HCEC 1CT (cell line): Measurements from ENCODE around the gene CCDC38.
"Not testable (repeated sequence)": the region's sequence is repeated elsewhere in the genome, so short reads cannot be mapped to it uniquely, and the experiment has no call there.

Experiments
- DNase-seq: peaks from one replicate; pipeline ENCODE4 v3.0.0-alpha.2; 2017

CCDC38 gene

DNA sequence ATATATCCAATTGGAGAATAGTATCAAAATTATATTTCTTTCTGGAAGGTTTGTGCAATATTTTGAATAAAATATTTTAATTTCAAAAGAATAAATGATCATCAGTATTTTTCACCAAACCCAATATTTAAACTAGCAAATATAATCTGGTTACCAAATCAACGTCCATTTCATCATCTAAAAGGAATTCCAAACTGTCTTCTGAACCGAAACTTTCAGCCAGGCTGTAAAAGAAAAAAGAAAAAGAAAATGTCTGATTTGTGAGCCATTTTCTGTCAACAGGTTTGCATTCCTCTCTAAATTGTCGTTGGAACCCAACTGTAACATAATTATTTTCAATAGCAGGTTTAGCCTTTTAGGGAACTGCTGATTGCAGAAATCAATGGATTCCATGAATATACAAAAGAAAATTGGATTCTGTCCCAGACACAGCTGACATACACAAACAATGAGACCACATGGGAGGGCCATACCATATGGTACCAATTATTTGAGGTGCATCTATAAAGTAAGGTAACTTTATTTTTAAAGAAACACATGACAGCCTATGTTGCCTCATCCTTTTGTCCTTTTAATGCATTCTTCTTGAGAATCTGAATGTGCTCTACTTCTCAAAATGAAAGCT is 61.0 kb downstream of the CCDC38 start:
- peak; percentile 22 for DNase-seq

DNA sequence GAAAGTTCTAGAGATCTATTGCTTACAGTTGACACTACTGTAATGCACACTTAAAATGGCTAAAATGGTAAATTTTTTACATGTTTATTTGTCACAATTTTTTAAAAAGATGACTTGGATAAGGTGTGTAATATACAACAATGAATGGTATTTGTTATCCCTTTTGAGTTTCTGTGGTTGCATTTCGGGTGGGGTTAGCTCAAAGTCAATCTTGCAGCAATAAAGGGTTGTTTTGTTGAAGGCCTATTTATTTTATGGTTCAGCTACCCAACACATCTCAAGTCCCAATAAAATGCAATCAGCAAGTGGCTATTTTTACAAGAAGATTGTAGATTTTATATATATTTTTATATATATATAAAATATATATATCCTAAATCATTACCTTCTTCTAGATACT is 61.5 kb downstream of the CCDC38 start:
- DNase-seq = no peak

DNA sequence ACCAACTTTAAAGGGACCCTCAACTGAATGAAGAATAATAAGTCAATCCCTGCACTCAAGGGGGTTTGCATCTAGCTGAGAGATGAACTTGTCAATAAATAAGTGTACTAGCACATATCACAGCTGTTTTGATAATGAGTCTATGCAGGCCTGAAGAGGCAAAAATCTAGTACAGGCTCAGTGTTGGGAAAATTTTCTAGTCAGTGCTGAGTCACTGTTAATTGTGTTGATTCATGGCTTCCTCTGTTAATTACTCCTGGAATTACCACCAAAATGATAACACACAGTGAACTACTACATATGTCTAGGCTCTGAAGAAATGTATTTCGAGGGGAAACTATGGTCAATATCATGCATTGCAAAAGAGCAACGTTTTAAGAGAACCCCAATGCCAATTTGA is 64.8 kb downstream of the CCDC38 start:
- DNase-seq = no peak

DNA sequence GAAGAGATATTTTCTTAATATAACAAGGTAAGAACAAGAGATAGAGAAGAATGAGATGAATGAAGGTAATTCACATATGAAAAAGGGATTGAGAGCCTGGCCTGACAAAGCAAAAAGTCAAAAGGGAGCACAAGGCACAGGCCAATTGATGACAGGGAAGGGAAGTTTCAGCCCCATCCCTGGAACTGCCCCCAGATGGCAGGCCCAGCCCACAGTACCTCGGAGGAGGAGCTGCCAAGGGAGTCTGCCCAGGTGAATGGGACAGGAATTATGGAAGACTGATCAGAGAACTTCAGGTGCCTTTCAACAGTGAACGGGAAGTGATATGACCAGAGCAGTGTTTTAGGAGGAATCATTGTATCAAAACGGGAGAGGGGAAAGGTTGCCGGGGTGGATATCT is 68.0 kb downstream of the CCDC38 start:
- DNase-seq = no peak

DNA sequence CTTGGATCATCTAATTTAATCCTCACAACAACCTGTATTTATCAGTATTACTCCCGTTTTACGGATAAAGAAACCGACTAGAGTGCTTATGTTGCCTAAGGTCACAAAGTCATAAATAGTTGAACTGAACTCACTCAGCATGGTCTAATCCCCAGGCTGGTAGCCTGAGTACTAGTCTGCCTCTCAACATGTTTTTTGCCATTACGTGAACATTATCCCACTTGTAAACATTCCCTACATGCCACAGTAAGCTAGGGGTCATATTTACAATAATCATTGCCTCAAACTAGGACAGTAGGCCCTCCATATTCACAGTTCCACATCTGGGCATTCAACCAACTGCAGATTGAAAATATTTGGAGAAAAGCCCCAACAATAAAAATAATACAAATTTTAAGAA is 71.5 kb downstream of the CCDC38 start:
- no peak for DNase-seq

DNA sequence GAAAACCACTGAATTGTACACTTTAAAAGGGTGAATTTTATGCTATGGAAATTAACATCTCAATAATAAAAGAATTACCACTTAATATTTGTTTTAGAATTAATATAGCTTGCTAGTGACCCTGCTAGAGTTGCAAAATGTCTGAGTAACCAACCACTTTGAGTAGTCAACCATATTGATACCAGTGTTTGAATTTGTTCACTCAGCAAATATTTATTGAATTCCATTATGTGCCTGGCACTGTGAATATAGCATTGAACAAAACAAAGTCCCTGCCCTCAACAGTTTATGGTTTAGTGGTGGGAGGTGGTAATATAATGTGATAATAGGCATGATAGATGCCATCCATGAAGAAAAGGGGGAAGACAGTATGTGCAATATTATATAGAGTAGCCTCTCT is 79.1 kb downstream of the CCDC38 start:
- no peak for DNase-seq

DNA sequence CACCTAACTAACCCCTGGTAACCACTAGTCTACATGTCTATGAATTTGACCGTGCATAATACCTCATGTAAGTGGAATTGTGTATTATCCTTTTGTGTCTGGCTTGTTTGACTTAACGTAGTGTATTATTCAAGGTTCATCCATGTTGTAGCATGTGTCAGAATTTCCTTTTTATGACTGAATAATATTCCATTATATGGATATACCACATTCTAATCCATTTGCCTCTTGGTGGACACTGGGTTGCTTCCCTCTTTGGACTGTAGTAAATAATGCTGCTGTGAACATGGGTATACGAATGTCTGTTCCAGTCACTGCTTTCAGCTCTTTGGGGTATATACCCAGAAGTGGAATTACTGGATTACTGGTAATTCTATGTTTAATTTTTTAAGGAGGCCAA is 80.4 kb downstream of the CCDC38 start:
- DNase-seq = no peak

DNA sequence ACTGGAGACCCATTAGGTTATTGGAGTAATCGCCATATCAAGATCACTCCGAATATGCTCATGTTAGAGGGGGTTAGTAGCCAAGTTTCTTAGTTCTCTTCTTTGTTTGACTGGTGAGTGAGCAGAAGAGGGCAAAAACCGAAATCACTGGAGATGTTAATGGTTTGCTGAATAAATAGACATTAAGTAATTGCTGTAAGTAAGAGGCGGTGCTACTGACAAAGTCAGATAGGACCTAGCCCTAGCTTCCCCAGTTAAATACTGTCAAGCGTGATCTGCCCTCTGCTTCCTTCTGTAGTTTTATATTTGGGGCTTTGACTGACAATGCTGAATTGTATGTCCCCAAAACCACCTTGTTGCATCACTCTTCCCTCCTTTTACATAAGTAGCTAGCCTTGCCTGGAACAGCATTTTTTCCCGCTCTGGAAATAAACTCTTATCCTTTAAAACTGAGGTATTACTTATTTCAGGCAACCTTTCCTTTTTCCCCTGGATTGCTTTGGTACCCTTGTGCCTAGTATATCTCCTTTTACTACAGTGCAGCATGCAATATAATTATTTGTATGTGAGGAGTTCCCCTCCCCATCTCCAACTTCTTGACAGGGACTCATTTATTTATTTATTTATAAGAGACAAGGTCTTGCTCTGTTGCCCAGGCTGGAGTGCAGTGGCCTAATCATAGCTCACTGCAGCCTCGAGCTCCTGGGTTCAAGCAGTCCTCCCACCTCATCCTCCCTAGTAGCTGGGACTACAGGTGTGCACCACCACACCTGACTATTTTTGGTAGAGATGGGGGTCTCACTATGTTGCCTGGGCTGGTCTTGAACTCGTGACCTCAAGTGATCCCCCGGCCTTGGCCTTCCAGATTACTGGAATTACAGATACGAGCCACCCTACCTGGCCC is 82.2 kb downstream of the CCDC38 start:
- DNase-seq = no peak

DNA sequence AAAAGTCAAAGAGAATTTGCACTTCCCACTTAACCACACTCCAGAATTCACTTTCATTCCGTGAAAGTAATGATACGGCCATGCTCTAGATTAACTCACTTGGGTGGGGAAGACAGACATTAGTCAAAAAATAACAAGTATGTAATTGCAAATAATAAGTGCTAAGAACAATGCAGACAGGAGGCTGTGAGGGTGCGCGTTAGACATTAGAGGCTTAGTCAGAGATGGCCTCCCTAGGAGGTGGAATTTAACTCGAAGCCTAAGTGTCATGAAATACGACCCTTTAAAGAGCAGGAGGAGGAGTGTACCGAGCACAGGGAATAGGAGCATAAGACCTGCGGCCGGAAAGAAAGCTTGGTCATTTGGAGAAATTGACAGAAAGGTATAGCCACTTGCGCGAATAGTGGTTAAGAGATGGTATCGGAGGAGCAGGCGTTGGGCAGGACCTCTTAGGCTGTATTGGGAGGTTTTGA is 83.0 kb downstream of the CCDC38 start:
- DNase-seq = peak; percentile 29

DNA sequence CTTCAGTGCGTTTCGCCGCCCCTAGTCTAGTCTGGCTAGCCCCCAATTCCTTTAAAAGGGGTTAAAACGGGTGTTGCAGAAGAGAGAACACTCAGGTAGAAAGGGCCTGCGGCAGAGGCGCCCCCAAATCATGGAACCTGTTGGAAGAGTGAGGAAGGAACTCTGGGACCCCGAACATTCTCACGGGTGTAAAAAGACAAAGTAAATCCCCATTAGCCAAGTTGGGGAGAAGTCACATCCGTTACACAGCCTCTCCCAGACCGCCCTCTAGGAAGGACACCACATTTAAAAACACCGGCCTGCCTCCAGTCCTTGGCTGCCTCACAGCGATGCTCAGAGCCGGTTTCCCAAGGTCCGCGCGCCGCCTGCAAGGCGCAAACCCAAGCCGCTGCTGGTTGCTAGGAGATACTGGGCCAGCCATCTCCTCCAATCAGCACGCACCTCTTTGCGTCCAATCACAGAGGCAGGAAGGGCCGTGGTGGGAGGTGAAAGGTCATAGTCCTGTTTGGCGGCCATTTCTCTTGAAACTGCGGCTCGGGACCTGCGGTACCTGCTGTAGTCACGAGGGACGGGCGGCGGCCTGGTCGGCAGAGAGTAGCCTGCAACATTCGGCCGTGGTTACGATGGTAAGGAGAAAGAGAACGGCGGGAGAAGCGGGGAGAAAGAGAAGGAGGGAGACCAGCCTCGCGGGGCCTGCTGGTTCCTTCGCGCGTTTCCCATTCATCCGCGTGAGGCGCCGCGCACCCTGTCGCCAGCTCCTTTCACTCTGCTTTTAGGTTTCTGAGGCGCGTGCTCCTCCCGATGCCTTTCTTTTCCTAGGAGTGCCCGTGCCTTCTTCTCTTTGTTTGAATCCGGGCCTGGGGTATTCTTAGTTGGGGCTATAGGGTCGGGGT is 83.7 kb downstream of the CCDC38 start, which contains the start of gene SNRPF:
Gene SNRPF, plus strand, starts transcription at position 502 of the 893 bp plus-strand sequence. Its CDS starts 122 bp downstream, at position 624.
- DNase-seq = peak; percentile 96

DNA sequence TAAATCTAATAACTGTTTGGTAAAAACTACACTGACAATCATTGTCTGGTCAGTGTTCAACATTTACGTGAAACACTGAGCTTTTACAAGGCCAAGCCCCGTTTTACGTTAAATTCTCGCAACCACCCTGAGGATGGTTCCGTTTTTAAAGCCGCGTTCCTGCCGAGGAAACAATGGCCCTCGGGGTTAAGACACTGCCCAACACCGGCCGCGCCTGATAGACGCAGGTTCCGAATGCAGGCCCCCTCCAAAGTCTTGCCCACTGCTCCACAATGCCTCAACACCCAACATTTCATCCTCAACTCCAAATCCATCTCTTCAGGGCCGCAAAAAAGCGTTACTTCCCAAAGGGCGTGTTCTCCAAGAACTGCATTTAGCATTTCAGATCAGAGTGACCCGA is 84.6 kb downstream of the CCDC38 start:
- no peak for DNase-seq

DNA sequence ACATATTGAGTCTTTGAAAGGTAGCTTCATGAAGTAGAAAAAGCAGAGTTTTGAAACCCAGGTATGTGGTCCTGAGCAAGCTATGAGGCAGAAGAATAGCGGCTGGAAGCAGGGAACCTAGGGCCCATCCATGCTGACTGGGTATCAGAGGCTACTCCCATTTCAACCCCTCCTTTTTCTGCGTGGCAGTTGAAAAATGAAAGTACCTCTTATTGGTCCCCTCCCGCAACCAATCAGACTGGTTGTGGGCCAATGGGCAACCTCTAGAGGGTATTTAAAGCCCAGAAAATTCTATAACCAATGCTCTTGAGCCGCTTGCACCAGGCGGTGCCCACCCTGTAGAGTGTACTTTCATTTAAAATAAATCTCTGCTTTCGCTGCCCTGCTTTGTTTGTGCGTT is 85.3 kb downstream of the CCDC38 start:
- DNase-seq = no peak

DNA sequence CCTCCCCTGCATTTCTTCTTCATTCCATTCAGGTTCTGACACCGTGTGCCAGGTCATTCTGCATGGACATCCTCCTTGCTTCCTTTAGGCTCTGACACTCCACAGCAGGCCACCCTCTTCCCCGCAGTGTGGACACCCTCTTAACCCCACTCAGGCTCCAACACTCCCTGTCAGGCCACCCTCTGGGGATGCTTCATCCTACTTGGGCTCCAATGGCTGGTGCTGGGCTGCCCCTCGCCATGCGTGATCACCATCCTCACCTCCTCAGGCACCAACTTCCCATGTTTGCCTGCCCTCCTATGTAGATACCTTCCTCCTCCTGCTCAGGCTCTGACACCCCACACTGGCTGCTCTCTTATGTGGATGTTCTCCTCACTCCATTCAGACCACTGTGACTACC is 90.3 kb downstream of the CCDC38 start:
- DNase-seq = no peak

DNA sequence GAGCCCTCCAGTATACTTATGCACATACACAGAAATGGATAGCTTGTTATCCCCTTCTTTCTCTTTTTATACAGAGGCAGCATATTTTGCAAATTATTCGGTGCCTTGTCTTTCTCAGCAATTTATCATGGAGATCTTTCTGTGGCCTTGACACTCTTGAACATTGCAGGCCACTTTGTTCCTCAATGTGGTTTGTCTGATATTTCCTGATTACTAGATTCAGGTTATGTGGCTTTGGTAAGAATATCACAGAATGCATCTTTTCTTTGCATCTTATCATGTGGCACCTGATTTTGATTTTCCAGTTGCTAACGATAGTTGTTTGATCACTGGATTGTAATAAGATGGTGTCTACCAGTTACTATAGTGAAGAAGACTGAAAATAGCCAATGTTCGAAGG is 90.8 kb downstream of the CCDC38 start:
- no peak for DNase-seq

DNA sequence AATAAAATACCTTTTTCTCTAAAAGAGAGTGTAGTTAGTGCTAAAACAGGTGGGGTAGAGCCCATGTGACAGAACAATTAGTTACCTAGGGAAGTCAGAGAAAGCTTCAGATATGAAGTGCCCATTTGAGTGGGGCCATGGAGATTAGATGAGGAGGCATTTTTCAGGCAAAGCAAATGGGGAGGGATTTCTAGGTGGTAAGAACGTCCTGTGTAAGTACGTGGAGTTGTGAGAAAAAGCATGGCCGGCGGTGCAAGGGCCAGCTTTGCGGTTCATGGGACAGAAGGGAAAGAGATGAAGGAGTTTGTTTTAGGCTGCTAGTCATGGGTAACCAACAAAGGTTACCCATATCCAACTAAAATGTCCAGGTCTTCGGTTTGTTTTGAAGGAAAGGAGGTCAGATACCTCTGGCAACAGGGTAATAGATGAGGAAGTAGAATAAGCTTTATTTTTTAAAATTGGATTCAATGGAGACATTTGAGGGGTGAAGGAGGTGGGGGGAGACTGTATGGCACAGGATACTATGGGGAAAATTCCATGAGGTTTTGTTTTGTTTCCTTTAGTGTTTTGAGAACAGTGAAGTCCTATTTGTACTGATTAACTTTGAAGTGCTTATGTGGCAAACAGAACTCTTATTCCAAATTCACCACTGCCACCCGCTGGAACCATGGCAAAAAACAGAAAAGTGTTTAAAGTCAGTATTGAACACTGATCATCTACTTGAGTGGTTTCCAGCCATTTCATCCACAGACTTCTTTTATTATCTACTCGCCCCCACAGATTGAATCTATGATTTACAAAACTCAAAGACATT is 93.6 kb downstream of the CCDC38 start:
- DNase-seq = peak; percentile 28

DNA sequence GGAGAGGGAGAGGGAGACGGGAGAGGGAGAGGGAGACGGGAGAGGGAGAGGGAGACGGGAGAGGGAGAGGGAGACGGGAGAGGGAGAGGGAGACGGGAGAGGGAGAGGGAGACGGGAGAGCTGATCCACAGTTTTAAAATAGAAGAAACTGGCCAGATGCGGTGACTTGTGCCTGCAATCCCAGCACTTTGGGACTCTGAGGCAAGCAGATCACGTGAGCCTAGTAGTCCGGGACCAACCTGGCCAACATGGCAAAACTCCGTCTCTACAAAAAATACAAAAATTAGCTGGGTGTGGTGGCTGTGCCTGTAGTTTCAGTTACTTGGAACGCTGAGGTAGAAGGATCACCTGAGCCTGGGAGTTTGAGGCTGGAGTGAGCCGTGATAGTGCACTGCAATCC is 100.0 kb downstream of the CCDC38 start:
- DNase-seq = not testable (repeated sequence)

DNA sequence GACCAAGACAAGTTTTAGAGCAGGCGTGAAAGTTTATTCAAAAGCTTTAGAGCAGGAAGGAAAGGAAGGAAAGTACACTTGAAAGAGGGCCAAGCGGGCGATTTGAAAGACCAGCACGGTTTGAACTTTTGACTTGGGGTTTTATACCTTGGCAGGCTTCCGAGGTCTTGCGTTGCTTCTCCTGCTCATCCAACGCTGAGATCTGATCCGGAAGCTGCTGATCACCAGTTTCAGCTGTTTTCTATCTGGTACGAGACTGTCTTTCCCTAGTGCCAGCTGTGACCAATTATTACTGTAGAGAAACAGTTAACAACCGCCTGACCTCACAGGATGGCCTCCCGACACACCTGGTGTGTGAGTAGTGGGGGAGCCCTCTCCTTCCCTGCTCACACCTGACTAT is 104.3 kb downstream of the CCDC38 start:
- DNase-seq = peak; percentile 90

DNA sequence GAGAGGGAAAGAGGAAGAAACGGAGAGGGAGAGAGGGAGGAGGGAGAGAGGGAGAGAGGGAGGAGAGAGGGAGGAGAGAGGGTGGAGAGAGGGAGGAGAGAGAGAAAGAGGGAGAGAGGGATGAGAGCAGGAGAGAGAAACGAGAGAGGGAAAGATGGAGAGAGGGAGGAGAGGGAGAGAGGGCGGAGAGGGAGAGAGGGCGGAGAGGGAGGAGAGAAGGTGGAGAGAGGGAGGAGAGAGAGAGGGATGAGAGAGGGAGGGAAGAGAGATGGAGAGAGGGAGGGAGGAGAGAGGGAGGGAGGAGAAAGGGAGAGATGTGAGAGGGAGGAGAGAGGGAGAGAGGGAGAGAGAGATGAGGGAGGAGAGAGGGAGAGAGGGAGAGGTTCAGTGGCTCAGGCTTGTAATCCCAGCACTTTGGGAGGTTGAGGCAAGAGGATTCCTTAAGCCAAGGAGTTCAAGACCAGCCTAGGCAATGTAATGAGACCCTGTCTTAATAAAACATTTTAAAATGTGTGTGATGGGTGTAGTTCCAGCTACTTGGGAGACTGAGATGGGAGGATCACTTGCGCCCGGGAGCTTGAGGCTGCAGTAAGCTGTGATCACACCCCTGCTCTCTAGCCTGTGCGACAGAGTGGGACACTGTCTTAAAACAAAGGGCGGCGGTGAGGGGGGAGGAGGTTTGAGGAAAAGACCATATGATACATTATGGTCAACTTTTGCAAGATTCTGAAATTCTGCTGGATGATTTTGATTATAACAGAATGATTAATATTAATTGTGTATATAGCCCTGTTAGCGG is 105.0 kb downstream of the CCDC38 start:
- no peak for DNase-seq

DNA sequence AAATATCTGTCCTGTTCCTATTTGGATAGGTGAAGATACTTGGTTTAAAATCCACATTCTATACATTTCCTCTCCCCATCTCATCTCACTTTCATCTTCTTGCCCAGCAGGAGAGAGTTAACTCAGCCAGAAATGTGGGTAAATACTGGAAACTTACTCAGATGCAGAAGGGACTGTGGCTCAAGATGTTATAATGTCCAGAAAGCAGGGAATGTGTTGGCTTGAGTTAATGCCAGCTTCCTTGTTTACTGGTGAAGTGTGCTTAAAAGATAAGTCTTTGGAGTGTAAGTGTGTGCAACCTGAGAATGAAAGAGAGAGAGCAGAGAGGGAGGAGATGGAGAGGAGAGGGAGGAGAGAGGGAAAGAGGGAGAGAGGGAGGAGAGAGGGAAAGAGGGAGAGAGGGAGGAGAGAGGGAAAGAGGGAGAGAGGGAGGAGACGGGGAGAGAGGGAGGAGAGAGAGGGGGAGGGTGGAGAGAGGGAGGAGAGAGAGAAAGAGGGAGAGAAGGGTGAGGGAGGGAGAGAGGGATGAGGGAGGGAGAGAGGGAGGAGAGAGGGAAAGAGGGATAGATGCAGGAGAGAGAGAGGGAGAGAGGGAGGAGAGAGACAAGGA is 105.7 kb downstream of the CCDC38 start:
- DNase-seq = peak; percentile 51

DNA sequence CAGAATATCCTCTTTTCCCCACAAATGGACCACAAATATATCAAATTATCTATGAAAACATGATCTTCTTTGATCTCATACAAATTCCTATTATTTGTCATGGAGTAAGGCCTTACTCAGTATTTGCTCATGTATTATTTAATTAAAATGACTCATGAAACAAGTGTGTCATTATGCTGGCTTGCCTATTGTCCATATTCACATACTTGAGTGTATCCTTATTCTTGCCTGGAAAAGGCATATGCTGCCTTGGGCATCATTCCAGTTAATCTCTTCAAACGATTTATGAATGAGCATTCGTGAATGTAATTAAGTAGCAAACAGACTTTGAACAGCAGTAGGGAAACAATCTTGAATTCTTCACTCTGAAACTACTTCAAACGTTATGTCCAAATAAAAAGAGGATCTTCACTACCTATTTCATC is 106.2 kb downstream of the CCDC38 start:
- peak; percentile 76 for DNase-seq

DNA sequence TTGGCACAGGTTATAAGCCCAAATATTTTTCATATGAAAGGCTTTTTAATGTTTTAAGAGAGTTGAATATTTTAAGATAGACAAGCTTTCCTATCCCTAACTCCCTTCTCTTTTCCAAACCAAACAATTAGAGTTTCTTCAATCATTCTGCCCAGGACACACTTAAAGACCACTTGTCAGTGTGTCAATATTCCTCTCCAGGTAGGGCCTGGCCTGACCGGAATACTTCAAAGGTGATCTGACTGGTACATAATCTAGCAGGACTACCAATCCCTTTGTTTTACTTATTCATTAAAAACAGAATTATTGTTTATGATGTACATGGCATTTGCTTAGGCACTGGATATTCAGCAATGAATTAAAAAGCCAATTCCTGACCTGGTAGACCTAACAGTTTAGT is 107.8 kb downstream of the CCDC38 start:
- no peak for DNase-seq
